Suprapubic skin (tissue), 4 donors: Measurements from ENCODE around the gene C14orf132.

Experiments
- CTCF ChIP-seq, 2 donors: fragments of 200-600 bp in 1 of 2; fragments of 450-650 bp in 1 of 2; sonication (generic) in 1 of 2; IDR thresholded peaks; one replicate each; pipeline ENCODE4 v1.5.1; 2016 to 2019; ENCODE audit warnings: antibody characterized with exemption in 2 of 2, mild to moderate bottlenecking in 1 of 2, moderate library complexity in 1 of 2
- EP300 ChIP-seq: sonication (generic); formaldehyde crosslinking; IDR thresholded peaks from one replicate; pipeline ENCODE4 v1.6.1; 2017; ENCODE audit warnings: antibody characterized with exemption
- POLR2A ChIP-seq, 2 donors: fragments of 450-650 bp; IDR thresholded peaks; one replicate each; pipeline ENCODE4 v1.6.1; 2017; ENCODE audit warnings: antibody characterized with exemption in 2 of 2, mild to moderate bottlenecking in 2 of 2, moderate library complexity in 2 of 2
- POLR2AphosphoS5 ChIP-seq, 3 donors: sonication (generic); formaldehyde crosslinking; IDR thresholded peaks; one replicate each; pipeline ENCODE4 v1.6.1; 2017; ENCODE audit warnings: antibody characterized with exemption in 3 of 3

GRCh38 chr14:96067985-96068930 lies 29.1 kb downstream of the C14orf132 start:
- TF ChIP-seq EP300 (no peak), CTCF (IDR thresholded peaks at IDR 0.05) (no peak), POLR2A (IDR thresholded peaks at IDR 0.05) (no peak), POLR2AphosphoS5 (IDR thresholded peaks at IDR 0.05) (no peak)
